ENCODE measurements around the gene MYL3. TPM values are rescaled to one million over a fixed set of nuclear protein-coding genes. Genes with fewer than 3 reads are reported as not detected.

The MYL3 gene
- total RNA-seq, 4 donors from 2014 or later = 1.5 to 17.3 TPM; not detected in 2

DNA sequence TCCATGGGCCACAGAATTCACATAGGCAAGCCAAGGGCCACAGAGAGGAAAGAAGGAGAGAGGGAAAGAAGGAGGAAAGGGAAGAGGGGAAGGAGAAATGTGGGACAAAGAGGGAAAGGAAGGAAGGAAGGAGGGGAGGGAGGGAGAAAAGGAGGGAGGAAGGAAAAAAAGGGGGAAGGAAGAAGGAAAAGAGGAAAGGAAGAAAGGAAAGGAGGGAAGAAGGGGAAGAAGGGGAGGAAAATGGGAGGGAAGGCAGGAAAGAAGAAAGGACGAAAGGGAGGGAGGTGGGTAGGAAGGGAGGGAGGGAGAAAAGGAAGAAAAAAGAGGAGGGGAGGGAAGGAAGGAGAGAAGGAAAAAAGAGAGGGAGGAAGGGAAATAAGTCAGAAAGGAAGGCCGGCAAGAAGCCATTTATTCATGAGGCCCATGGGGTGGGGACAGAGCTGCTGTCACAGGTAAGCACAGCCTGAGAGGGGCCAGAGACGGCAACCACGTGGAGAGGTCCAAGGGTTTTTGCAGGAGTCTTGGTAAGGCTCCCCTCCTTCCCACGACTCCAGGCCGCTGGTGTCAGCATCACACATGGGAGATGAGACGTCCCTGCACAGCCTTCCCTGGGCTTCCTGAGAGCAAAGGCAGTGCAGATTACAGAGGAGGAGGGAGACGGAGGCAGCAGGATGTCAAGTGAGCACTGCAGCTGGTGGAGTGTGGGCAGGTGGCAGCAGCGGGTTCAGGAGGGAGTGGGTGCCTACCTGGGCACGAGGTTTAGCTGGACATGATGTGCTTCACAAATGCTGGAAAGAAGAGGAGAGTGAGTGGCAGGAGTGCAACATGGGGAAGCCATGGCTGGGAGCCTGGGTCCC is 5.5 kb downstream of the MYL3 start:
- Histone ChIP-seq H3K36me3 (no peaks in the 10 kb centered on the region), H3K4me3 (no peak overlapping the region), H3K4me1 (no peaks in the 10 kb centered on the region), H3K27me3 (no peaks in the 10 kb centered on the region), H3K27ac (no peak overlapping the region), H3K9me3 (no peaks in the 10 kb centered on the region)
- TF ChIP-seq POLR2A (IDR thresholded peaks at IDR 0.05) = no peak
- TF ChIP-seq, protein P1, sequence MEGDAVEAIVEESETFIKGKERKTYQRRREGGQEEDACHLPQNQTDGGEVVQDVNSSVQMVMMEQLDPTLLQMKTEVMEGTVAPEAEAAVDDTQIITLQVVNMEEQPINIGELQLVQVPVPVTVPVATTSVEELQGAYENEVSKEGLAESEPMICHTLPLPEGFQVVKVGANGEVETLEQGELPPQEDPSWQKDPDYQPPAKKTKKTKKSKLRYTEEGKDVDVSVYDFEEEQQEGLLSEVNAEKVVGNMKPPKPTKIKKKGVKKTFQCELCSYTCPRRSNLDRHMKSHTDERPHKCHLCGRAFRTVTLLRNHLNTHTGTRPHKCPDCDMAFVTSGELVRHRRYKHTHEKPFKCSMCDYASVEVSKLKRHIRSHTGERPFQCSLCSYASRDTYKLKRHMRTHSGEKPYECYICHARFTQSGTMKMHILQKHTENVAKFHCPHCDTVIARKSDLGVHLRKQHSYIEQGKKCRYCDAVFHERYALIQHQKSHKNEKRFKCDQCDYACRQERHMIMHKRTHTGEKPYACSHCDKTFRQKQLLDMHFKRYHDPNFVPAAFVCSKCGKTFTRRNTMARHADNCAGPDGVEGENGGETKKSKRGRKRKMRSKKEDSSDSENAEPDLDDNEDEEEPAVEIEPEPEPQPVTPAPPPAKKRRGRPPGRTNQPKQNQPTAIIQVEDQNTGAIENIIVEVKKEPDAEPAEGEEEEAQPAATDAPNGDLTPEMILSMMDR (IDR thresholded peaks at IDR 0.05) = no peak
- DNase-seq = peak in 2 of 3 donors; percentile 31 to 32

DNA sequence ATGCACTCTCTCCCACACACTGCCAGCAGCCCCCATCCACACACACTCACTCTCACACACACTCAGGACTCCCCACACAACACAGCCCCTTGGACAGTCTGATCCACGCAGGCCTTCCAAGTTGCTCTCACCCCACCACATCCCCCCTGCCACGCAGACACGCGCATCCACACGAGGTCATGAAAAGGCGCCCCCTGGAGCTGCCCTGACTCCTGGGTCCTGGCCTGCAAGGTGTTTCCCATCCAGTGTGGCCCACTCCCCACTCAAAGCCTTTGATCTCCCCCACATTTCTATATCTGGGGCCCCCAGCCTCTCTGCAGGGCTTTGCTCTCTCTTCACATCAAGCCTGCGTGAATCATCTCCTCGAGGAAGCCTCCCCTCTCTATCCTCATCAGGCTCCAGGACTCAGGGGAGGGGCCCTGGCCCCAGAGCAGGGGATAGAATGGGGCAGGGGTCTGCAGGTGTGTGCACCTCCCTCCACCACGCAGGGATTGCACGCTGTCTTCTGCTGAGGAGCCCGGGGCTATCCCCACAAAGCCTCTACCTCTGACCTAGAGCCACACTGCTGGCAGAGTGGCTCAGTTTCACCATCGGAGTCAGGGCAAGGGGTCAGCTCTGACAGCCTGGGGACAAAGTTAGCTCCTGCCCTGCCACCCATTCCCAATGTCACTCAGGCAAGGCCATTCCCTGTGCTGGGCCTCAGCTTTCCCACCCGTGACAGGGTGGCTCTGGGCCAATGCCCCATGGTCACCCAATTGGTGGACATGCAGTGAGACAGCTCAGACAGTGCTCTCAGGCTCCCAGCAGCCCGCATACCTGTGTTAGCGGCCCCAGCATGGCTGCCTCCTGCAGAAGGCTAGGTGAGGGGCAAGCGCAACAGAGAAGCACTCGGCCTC is 6.4 kb downstream of the MYL3 start:
- H3K27me3 ChIP-seq = no peaks in the 10 kb centered on the region
- H3K4me1 ChIP-seq = no peaks in the 10 kb centered on the region
- H3K9me3 ChIP-seq = no peaks in the 10 kb centered on the region
- peak in 2 of 3 donors; percentile 32 to 33 for DNase-seq
- TF ChIP-seq, protein P1 (IDR thresholded peaks at IDR 0.05) = no peak
- TF ChIP-seq POLR2A (IDR thresholded peaks at IDR 0.05) = no peak
- no peak overlapping the region for H3K4me3 ChIP-seq
- no peak overlapping the region for H3K27ac ChIP-seq
- H3K36me3 ChIP-seq = no peaks in the 10 kb centered on the region

DNA sequence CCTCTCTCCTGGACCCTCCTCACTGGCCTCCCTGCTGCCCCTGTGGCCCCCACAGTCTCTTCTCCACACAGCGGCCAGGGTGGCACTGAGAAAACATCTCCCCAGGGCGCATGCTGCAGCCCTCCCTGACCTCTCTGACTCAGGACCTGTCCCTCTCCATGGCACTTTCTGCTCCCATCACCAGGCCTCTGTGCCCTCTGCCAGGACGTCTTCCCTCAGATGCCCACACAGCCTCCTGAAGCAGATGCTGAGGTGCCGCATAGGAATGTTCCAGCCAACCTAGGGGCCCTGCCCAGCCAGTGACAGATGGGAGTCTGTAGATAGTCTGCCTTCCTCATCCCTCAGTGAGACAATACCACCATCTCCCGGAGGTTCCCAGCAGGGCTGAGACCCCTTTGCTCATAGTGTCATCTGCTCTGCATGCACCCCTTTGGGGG is 8.7 kb downstream of the MYL3 start:
- peak in 1 of 3 donors; percentile 40 for DNase-seq
- TF ChIP-seq POLR2A (IDR thresholded peaks at IDR 0.05) = no peak
- TF ChIP-seq, protein P1 (IDR thresholded peaks at IDR 0.05) = no peak
- Histone ChIP-seq H3K4me3 (no peak overlapping the region), H3K4me1 (no peaks in the 10 kb centered on the region), H3K9me3 (no peaks in the 10 kb centered on the region), H3K27ac (no peak overlapping the region), H3K36me3 (no peaks in the 10 kb centered on the region), H3K27me3 (no peaks in the 10 kb centered on the region)

DNA sequence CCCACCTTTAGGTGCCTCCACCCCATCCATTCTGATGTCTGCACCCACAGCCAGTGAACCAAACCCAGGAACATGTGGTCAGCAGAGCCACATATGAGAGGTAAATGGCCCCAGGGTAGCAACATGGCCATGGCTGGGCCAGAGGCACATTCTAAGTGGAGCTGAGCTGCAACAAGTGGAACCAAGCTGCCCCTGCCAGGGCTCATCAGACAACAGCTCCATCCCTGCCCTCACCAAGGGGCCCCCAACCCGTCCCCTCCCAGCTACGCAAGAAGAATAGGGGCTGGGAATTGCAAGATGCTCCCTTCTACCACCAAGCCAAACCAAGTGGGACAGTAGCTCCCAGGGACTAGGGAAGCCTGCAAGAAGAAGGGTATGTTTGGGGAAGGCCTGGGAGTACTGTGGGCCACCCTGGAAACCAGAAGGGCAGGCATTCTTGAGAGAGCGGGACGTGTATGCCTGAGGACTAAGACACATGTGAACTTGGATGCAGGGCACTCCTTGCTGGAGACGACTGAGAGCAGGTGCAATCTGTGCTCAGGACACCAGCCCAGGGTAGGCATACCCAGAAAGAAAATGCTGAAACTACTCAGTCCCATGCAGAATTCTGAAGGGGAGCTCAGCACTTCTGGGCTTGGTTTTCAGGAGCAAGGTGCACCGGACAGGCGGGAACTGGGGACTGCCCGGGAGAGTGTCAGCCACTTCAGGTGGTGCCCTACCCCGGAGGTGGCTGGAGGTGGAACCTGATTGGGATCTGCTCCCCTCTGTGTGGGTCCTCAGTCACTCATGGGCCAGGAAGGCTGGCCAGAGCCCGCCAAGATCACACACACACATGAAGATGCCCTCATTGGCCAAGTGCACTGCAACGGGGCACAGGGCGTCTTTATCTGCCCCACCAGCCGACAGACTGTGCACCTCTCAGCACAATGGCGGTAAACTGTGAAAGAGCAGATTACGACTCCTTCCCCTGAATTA is 9.5 kb downstream of the MYL3 start:
- H3K27ac ChIP-seq = no peak overlapping the region
- no peaks in the 10 kb centered on the region for H3K4me1 ChIP-seq
- H3K4me3 ChIP-seq = no peak overlapping the region
- TF ChIP-seq, protein P1 (IDR thresholded peaks at IDR 0.05) = no peak
- no peak for TF ChIP-seq POLR2A (IDR thresholded peaks at IDR 0.05)
- H3K27me3 ChIP-seq = no peaks in the 10 kb centered on the region
- no peaks in the 10 kb centered on the region for H3K9me3 ChIP-seq
- H3K36me3 ChIP-seq = no peaks in the 10 kb centered on the region
- peak in 2 of 3 donors; percentile 27 to 33 for DNase-seq
